GM12875 (cell line): ENCODE data around the gene SQSTM1.
A peak's percentile ranks its signal among the peaks of the same experiment; 100 is the strongest.

ENCODE experiments used
- H3K4me3 ChIP-seq: one replicate; pipeline ENCODE4 v1.5.1; 2011; ENCODE audit warnings: low read depth, low read length, control low read depth
- TF ChIP-seq, protein P1 (sequence below): IDR thresholded peaks from 2 replicates; pipeline ENCODE4 v1.5.1; 2011; ENCODE audit warnings: low read depth, mild to moderate bottlenecking, control low read depth, inconsistent platforms, low read length, moderate library complexity, borderline replicate concordance; ENCODE audit not compliant: insufficient read depth

SQSTM1 gene

DNA sequence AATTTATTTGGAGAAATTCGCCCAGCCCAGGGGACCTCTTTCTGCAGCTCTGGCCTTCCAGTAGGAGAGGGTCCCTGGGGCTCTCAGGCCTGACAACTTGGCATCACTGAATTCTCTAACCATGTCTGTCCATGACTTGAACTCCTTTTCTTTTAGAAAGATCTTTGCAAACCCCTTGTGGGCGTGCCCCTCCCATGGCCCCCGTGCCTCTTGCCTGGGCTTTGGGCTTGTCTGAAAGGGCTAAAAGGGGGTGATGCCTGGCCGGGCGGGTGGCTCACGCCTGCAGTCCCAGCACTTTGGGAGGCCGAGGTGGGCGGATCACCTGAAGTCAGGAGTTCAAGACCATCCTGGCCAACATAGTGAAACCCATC lies 3.2 kb upstream of the SQSTM1 start:
- no peak overlapping the region for H3K4me3 ChIP-seq

DNA sequence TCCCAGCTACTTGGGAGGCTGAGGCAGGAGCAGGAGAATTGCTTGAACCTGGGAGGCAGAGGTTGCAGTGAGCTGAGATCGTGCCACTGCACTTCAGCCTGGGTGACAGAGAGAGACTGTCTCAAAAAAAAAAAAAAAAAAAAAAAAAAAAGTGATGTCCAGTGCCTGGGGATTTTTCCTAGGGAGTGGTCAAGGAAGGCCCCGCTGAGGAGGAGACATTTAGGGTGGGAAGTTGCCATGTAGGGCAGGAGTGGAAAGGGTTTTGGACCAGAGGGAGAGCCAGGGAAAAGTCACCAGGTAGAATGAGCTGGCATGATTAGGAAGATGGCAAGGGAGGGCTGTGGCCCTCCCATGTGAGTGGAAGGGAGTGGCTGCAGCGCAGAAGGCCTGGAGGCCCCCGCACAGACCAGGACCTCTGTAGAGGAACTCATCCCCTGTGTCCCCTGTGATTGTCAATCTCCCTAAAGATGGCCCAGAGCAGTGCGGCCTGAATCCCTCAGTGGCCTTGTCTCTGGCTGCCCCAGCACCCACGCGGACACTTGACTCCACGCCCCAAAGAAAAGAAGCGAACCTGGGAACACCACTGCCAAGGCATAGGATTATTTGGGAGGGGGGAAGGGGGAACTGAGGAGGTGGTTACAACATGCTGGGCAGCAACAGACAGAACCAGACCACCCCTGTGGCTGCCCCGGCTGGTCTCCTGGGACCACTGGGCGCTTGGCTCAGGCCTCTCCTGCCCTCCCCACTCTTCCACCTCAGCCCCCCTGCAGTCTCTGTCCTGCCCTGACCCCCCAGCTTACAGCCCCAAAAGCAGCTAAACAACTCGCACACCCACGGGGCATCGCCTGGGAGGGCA lies 2.6 kb upstream of the SQSTM1 start:
- peak overlapping the region; percentile 44 for H3K4me3 ChIP-seq
- TF ChIP-seq, protein P1, sequence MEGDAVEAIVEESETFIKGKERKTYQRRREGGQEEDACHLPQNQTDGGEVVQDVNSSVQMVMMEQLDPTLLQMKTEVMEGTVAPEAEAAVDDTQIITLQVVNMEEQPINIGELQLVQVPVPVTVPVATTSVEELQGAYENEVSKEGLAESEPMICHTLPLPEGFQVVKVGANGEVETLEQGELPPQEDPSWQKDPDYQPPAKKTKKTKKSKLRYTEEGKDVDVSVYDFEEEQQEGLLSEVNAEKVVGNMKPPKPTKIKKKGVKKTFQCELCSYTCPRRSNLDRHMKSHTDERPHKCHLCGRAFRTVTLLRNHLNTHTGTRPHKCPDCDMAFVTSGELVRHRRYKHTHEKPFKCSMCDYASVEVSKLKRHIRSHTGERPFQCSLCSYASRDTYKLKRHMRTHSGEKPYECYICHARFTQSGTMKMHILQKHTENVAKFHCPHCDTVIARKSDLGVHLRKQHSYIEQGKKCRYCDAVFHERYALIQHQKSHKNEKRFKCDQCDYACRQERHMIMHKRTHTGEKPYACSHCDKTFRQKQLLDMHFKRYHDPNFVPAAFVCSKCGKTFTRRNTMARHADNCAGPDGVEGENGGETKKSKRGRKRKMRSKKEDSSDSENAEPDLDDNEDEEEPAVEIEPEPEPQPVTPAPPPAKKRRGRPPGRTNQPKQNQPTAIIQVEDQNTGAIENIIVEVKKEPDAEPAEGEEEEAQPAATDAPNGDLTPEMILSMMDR: no peak

More for the DNA sequence above, 3.2 kb upstream of the SQSTM1 start:
- TF ChIP-seq, protein P1: no peak

DNA sequence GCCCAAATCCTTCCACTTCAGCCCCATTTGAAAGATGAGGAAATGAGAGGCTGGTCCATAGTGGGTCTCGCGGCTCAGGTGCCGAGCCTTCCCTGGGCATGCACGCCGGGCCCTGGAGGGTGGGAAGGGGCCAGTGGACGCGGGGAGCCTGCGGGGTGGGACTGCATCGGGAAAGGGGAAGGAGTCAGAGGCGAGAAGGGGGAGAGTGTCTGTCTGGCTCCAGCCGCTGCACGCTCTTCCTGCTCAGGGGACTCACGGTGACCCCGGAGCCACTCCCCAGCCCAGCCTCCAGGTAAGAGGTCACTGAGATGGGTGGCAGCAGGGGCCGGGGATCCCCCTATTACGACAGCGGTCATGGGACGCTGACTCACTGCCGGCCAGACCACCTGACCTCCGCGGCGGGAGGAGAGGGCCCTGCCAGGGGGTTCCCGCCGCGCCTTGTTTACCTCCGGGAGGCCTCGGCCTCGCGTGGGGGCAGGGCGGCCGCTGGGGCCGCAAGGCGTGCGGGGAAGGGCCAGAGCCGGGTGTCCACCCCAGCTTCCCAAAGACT lies 1.9 kb upstream of the SQSTM1 start:
- peak overlapping the region; percentile 44 for H3K4me3 ChIP-seq
- TF ChIP-seq, protein P1: no peak

DNA sequence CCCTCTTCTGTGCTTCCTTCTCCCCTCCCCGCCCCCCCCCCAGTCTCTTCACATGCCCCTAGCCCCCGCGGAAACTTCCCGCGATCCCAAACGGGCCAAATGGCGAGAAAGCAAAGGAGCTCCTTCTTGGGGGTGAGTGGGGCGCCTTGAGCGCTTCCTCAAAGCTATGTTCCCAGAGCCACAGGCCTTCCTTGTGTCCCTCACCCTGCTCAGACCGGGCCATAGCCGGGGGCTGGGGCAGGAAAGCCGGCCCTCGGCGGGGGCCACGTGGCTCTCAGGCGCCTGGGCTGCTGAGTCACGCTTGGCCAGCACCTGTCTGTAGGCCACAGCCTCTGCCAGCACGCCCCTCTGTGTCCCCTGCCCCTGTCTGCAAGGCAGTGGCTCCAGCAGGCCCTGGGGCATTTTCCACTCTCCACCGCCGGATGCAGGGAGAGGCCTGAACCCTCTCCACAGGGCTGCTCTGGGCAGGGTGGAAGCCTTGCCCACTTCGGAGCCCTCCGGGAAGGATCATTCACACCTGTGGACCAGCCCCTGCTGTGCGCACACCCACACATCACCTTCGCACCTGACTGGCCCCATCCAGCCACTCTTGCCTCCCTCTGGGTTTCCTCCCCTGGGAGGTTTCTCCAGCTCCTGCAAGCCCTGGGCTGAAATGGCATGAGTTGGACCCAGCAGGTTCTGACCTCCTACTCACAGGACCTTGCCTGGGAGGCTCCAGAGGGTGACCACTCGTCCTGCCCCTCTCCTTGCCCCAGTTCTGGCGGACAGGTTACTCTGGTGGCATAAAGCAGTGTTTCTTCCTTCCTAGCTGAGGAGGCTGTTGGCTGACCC lies 1.2 kb upstream of the SQSTM1 start:
- TF ChIP-seq, protein P1: no peak
- no peak overlapping the region for H3K4me3 ChIP-seq

DNA sequence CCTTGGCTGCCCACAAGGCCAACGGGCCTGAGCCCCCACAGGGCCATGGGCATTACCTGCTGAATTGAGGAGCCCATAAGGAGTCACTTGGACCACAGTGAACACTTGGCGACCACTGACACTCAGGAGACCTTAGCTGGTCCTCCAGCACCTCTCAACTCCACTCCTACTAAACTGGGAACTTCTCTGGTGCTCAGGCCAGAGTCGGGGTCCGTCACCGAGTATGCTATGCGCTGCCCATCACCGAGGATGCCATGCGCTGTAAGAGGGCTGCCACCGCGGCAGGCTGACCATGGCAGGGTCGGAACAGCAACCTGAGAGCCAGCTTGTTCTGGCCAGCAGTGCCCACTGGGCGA lies 600 bp upstream of the SQSTM1 start:
- peak overlapping the region; percentile 90 for H3K4me3 ChIP-seq
- TF ChIP-seq, protein P1: no peak

DNA sequence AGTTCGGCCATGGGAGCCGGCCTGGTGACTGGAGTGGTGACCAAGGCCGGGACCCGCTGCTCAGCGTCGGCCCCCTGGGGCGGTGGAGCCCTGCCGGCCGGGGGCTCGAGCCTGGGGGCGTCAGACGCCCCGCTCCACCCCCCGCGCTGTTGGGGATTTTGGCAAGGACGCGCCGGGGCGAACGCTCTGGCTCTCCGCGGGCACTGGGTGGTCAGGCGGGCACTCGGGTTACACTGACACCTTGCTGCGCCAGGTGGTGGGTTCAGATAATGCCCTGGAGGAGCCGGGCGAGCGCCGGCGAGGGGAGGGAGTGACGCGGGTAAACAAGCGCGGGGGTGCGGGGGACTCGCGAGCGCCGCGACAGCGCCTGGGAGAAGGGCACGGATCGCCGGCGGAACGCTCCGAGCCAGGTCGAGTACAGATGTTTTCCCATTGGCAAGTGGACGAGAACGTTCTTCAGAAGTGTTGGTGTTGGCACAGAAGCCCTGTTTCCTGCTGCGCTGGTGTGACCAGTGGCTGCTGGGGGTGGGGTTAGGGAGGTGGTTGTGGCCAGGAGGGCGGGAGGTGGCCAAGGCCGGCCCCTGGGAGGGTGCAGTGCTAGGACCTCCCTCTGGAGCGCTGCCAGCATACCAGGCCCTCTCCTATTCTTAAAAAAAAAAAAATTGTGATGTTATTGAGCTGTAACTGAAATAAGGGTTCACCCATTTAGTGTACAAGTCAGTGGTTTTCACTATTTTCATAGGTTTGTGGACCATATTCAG lies 773 bp downstream of the SQSTM1 start:
- TF ChIP-seq, protein P1: no peak
- H3K4me3 ChIP-seq: peak overlapping the region; percentile 90
